ENCODE data around the gene PKNOX1.
"Not testable (repeated sequence)": the region's sequence is repeated elsewhere in the genome, so short reads cannot be mapped to it uniquely, and the experiment has no call there.

PKNOX1 gene

GRCh38 chr21:42937960-42938605 is 36.3 kb upstream of the PKNOX1 start:
- no peak overlapping the region for H3K4me3 ChIP-seq (ENCODE audit: low read length)
- no peak for TF ChIP-seq CTCF (conservative IDR thresholded peaks at IDR 0.05; ENCODE audit: low read depth, low read length)
- DNase-seq (ENCODE audit: low read depth), result no peak

GRCh38 chr21:42938606-42938995 is 35.8 kb upstream of the PKNOX1 start:
- DNase-seq (ENCODE audit: low read depth); H3K4me3 ChIP-seq (ENCODE audit: low read length): not testable (repeated sequence)

GRCh38 chr21:42939582-42940413 is 34.6 kb upstream of the PKNOX1 start:
- TF ChIP-seq CTCF (conservative IDR thresholded peaks at IDR 0.05; ENCODE audit: low read depth, low read length), result no peak
- peak; percentile 62 for DNase-seq (ENCODE audit: low read depth)
- no peak overlapping the region for H3K4me3 ChIP-seq (ENCODE audit: low read length)

GRCh38 chr21:42941696-42942085 is 32.7 kb upstream of the PKNOX1 start:
- no peak for DNase-seq (ENCODE audit: low read depth)
- no peak overlapping the region for H3K4me3 ChIP-seq (ENCODE audit: low read length)
- no peak for TF ChIP-seq CTCF (conservative IDR thresholded peaks at IDR 0.05; ENCODE audit: low read depth, low read length)

GRCh38 chr21:42942244-42942643 is 32.1 kb upstream of the PKNOX1 start:
- no peak for DNase-seq (ENCODE audit: low read depth)
- no peak for TF ChIP-seq CTCF (conservative IDR thresholded peaks at IDR 0.05; ENCODE audit: low read depth, low read length)

GRCh38 chr21:42949094-42949755 is 25.1 kb upstream of the PKNOX1 start:
- not testable (repeated sequence) for H3K4me3 ChIP-seq (ENCODE audit: low read length); DNase-seq (ENCODE audit: low read depth)

More at GRCh38 chr21:42942244-42942643, 32.1 kb upstream of the PKNOX1 start:
- no peak overlapping the region for H3K4me3 ChIP-seq (ENCODE audit: low read length)

- not testable (repeated sequence) for H3K4me3 ChIP-seq (ENCODE audit: low read length); DNase-seq (ENCODE audit: low read depth)
These were observed 23.2 kb upstream of the PKNOX1 start for GRCh38 chr21:42951193-42951592.

GRCh38 chr21:42956824-42957630 is 17.3 kb upstream of the PKNOX1 start:
- DNase-seq (ENCODE audit: low read depth), result no peak
- no peak overlapping the region for H3K4me3 ChIP-seq (ENCODE audit: low read length)

GRCh38 chr21:42958122-42958521 is 16.2 kb upstream of the PKNOX1 start:
- not testable (repeated sequence) for DNase-seq (ENCODE audit: low read depth); H3K4me3 ChIP-seq (ENCODE audit: low read length)

More at GRCh38 chr21:42956824-42957630, 17.3 kb upstream of the PKNOX1 start:
- TF ChIP-seq CTCF (conservative IDR thresholded peaks at IDR 0.05; ENCODE audit: low read depth, low read length), result no peak
